Thyroid gland (tissue), 4 donors: ENCODE results near the gene IFRD1.

Experiments used
- CTCF ChIP-seq, 6 experiments: fragments of 200-600 bp in 3 of 6; fragments of 450-650 bp in 3 of 6; sonication (generic) in 3 of 6; IDR thresholded peaks; one replicate each; pipeline ENCODE4 v1.5.1; 2016 to 2019; ENCODE audit warnings: antibody characterized with exemption in 6 of 6, mild to moderate bottlenecking in 2 of 6, inconsistent platforms in 1 of 6, moderate library complexity in 1 of 6
- POLR2A ChIP-seq, 2 donors: fragments of 450-650 bp; IDR thresholded peaks; one replicate each; pipeline ENCODE4 v1.6.1; 2017; ENCODE audit warnings: antibody characterized with exemption in 2 of 2, mild to moderate bottlenecking in 2 of 2, moderate library complexity in 1 of 2

- no peak for TF ChIP-seq CTCF (IDR thresholded peaks at IDR 0.05)
- TF ChIP-seq POLR2A (IDR thresholded peaks at IDR 0.05) = no peak
Observed at GRCh38 chr7:112448381-112448780, 1.9 kb upstream of the IFRD1 start.
